HCT116 (cell line): Measurements from ENCODE around the gene CAGE1. TPM values are rescaled to one million over a fixed set of nuclear protein-coding genes. Genes with fewer than 3 reads are reported as not detected.
A peak's percentile ranks its signal among the peaks of the same experiment; 100 is the strongest.

Experiments
- ATAC-seq: fragments of 200-7000 bp; cut with Tn5 transposase; 2 replicates; pipeline ENCODE4 v1.9.1; 2020; ENCODE audit warnings: mild to moderate bottlenecking, moderate library complexity
- BruUV-seq: library from RNA; stranded (reverse); fragments of 400-500 nt; replicated peaks from 2 replicates; lab custom pipeline; 2021; lab: Mats Ljungman, UMichigan
- CTCF ChIA-PET: fragments of 300-600 bp; sonication (Branson Sonifier 250); formaldehyde crosslinking; loops from one replicate; lab custom pipeline; 2021; ENCODE audit warnings: antibody characterized with exemption; lab: Charles Lee
- POLR2A ChIA-PET: fragments of 300-600, 350-600 bp; sonication (Branson Sonifier 250); formaldehyde crosslinking; loops from one replicate; lab custom pipeline; 2021; ENCODE audit warnings: antibody characterized with exemption; lab: Charles Lee
- RAD21 ChIA-PET, 2 experiments: fragments of 300-600 bp; sonication (Branson Sonifier 250); formaldehyde crosslinking; loops; one replicate each; lab custom pipeline; 2023; ENCODE audit warnings: low total read pairs in 2 of 2; ENCODE audit not compliant: uncharacterized antibody in 2 of 2, unreplicated experiment in 2 of 2, low non-redundant PET in 1 of 2; lab: Charles Lee
- DNase-seq: peaks from one replicate; pipeline ENCODE4 v3.0.0-alpha.2; 2010; ENCODE audit warnings: low read depth, low spot score
- H2AFZ ChIP-seq: fragments of 200-600 bp; shearing (Covaris generic), sonication (generic); 2 replicates; pipeline ENCODE4 v1.6.1; 2017; ENCODE audit warnings: low read depth, mixed run types, mixed read lengths, antibody characterized with exemption, low read length; ENCODE audit not compliant: poor library complexity, severe bottlenecking
- H3K27ac ChIP-seq: 2 replicates; pipeline ENCODE4 v1.5.1; 2012; ENCODE audit warnings: low read depth, low read length
- H3K27me3 ChIP-seq: fragments of 200-600 bp; sonication (generic); 2 replicates; pipeline ENCODE4 v1.6.1; 2016; ENCODE audit warnings: mixed run types, low read length, mixed read lengths; ENCODE audit not compliant: insufficient read depth
- H3K36me3 ChIP-seq, 2 experiments: fragments of 200-500 bp in 1 of 2; fragments of 200-600 bp in 1 of 2; sonication (Bioruptor generic) in 1 of 2; sonication (generic) in 1 of 2; 2 replicates each; pipeline versions ENCODE4 v1.5.1 to v1.6.1; 2014 to 2016; ENCODE audit warnings: low read length in 2 of 2, inconsistent platforms in 1 of 2, mixed read lengths in 1 of 2, mixed run types in 1 of 2; ENCODE audit not compliant: insufficient read depth in 2 of 2, control insufficient read depth in 1 of 2
- H3K4me1 ChIP-seq, 2 experiments: fragments of 200-600 bp in 1 of 2; sonication (generic) in 1 of 2; 2 replicates each; pipeline versions ENCODE4 v1.5.1 to v1.6.1; 2012 to 2017; ENCODE audit warnings: low read length in 2 of 2, inconsistent platforms in 1 of 2, mild to moderate bottlenecking in 1 of 2, mixed read lengths in 1 of 2, mixed run types in 1 of 2, moderate library complexity in 1 of 2; ENCODE audit not compliant: insufficient read depth in 2 of 2, control insufficient read depth in 1 of 2
- H3K4me2 ChIP-seq: fragments of 200-600 bp; sonication (generic); 2 replicates; pipeline ENCODE4 v1.6.1; 2017; ENCODE audit warnings: mixed run types, low read length, mixed read lengths
- H3K4me3 ChIP-seq, 2 experiments: fragments of 200-600 bp in 1 of 2; sonication (generic) in 1 of 2; replicated peaks in 1 of 2; 2 replicates each; pipeline ENCODE4 v1.5.1; 2011 to 2016; ENCODE audit warnings: low read length in 2 of 2, control low read depth in 1 of 2, low read depth in 1 of 2, mild to moderate bottlenecking in 1 of 2, mixed read lengths in 1 of 2, mixed run types in 1 of 2
- H3K79me2 ChIP-seq: fragments of 200-600 bp; sonication (generic); 2 replicates; pipeline ENCODE4 v1.6.1; 2017; ENCODE audit warnings: mild to moderate bottlenecking, mixed run types, low read length, moderate library complexity, mixed read lengths; ENCODE audit not compliant: insufficient read depth
- H3K9ac ChIP-seq: fragments of 200-600 bp; sonication (generic); 2 replicates; pipeline ENCODE4 v1.6.1; 2016; ENCODE audit warnings: low read length, mixed read lengths
- H3K9me2 ChIP-seq: fragments of 200-600 bp; sonication (generic), shearing (Covaris generic); 2 replicates; pipeline ENCODE4 v1.6.1; 2017; ENCODE audit warnings: mixed run types, mild to moderate bottlenecking, moderate library complexity; ENCODE audit not compliant: insufficient read depth
- H3K9me3 ChIP-seq, 2 experiments: fragments of 200-500 bp in 1 of 2; fragments of 200-600 bp in 1 of 2; sonication (Bioruptor generic) in 1 of 2; sonication (generic) in 1 of 2; 2 replicates each; pipeline ENCODE4 v1.6.1; 2014 to 2017; ENCODE audit warnings: low read length in 2 of 2, mixed read lengths in 2 of 2, inconsistent platforms in 1 of 2, low read depth in 1 of 2, mild to moderate bottlenecking in 1 of 2, mixed run types in 1 of 2, moderate library complexity in 1 of 2; ENCODE audit not compliant: control insufficient read depth in 1 of 2, insufficient read depth in 1 of 2
- H4K20me1 ChIP-seq: fragments of 200-600 bp; sonication (generic), shearing (Covaris generic); 2 replicates; pipeline ENCODE4 v1.6.1; 2017; ENCODE audit warnings: mixed run types, mild to moderate bottlenecking, moderate library complexity; ENCODE audit not compliant: insufficient read depth
- CBX3 ChIP-seq: IDR thresholded peaks from 2 replicates; pipeline ENCODE4 v1.6.1; 2012; ENCODE audit warnings: low read depth
- CEBPB ChIP-seq: IDR thresholded peaks from 2 replicates; pipeline ENCODE4 v1.6.1; 2012; ENCODE audit warnings: low read depth
- CTCF ChIP-seq, 3 experiments: fragments of 200-600 bp in 1 of 3; sonication (generic) in 1 of 3; IDR thresholded peaks in 2 of 3; conservative IDR thresholded peaks in 1 of 3; 2 replicates each; pipeline ENCODE4 v1.5.1; 2012 to 2017; ENCODE audit warnings: low read depth in 2 of 3, low read length in 2 of 3, antibody characterized with exemption in 1 of 3, borderline replicate concordance in 1 of 3, control low read depth in 1 of 3, mild to moderate bottlenecking in 1 of 3, mixed read lengths in 1 of 3, mixed run types in 1 of 3, moderate library complexity in 1 of 3; ENCODE audit not compliant: insufficient read depth in 1 of 3
- ELF1 ChIP-seq: IDR thresholded peaks from 2 replicates; pipeline ENCODE4 v1.6.1; 2012; ENCODE audit warnings: low read depth, borderline replicate concordance
- EZH2 ChIP-seq: fragments of 200-600 bp; sonication (generic); IDR thresholded peaks from 2 replicates; pipeline ENCODE4 v1.6.1; 2017; ENCODE audit warnings: antibody characterized with exemption, mixed run types
- EZH2phosphoT487 ChIP-seq: fragments of 200-600 bp; IDR thresholded peaks from 2 replicates; pipeline ENCODE4 v1.6.1; 2018; ENCODE audit warnings: antibody characterized with exemption, borderline replicate concordance
- JUND ChIP-seq: IDR thresholded peaks from 2 replicates; pipeline ENCODE4 v1.6.1; 2012
- POLR2AphosphoS5 ChIP-seq: IDR thresholded peaks from 2 replicates; pipeline ENCODE4 v1.6.1; 2011; ENCODE audit warnings: mild to moderate bottlenecking, low read depth, low read length, moderate library complexity
- RAD21 ChIP-seq: IDR thresholded peaks from 2 replicates; pipeline ENCODE4 v1.6.1; 2012; ENCODE audit warnings: low read depth, mild to moderate bottlenecking
- SIN3A ChIP-seq: IDR thresholded peaks from 2 replicates; pipeline ENCODE4 v1.6.1; 2012; ENCODE audit warnings: low read depth
- SP1 ChIP-seq: IDR thresholded peaks from 2 replicates; pipeline ENCODE4 v1.6.1; 2012; ENCODE audit warnings: low read depth
- SRF ChIP-seq: IDR thresholded peaks from 2 replicates; pipeline ENCODE4 v1.6.1; 2012; ENCODE audit warnings: low read depth
- TCF7L2 ChIP-seq: IDR thresholded peaks from 2 replicates; pipeline ENCODE4 v1.7.0; 2011; ENCODE audit warnings: borderline replicate concordance, inconsistent platforms; ENCODE audit not compliant: insufficient read depth, insufficient read length; ENCODE audit errors: extremely low read depth
- YY1 ChIP-seq: IDR thresholded peaks from 2 replicates; pipeline ENCODE4 v1.6.1; 2011; ENCODE audit warnings: low read length, low read depth, moderate library complexity, mild to moderate bottlenecking; ENCODE audit not compliant: insufficient replicate concordance; ENCODE audit errors: extremely low read depth
- ZFX ChIP-seq: fragments of 450-650 bp; IDR thresholded peaks from 2 replicates; pipeline ENCODE4 v1.6.1; 2017
- ZNF274 ChIP-seq: fragments of 200-500 bp; sonication (Bioruptor generic); IDR thresholded peaks from 2 replicates; pipeline ENCODE4 v1.6.1; 2014; ENCODE audit warnings: mild to moderate bottlenecking, low read depth, low read length, inconsistent platforms
- intact Hi-C: fragments of 100-400 bp; cut with micrococcal nuclease; formaldehyde crosslinking; loops from 2 replicates; pipeline ENCODE4 v1.10.0; 2022
- total RNA-seq: library from RNA; stranded (reverse); gene quantifications from one replicate; pipeline ENCODE4 v1.2.1, GENCODE V29; 2021; ENCODE audit not compliant: unreplicated experiment

The CAGE1 gene
- total RNA-seq, 1 experiment from 2014 or later = 0.20 TPM

- ChIA-PET CTCF (interaction anchor here (0.6 to 1.1 kb wide), 6 partner anchors 9 to 189 kb away, joined by 3 to 11 read pairs (median 4); no protein-coding TSS in a partner anchor), POLR2A (no interaction called here), RAD21 (interaction anchor here (1.0 to 1.2 kb wide), 3 partner anchors 80 to 142 kb away, joined by 3 to 4 read pairs (median 3); no protein-coding TSS in a partner anchor)
- no peak overlapping the region for H3K27ac ChIP-seq
- TF ChIP-seq CTCF (IDR thresholded peaks at IDR 0.05 in 2 of 3, conservative IDR thresholded peaks at IDR 0.05 in 1 of 3; ENCODE audit: borderline replicate concordance in 1 of 3, insufficient read depth in 1 of 3, low read depth in 2 of 3, low read length in 2 of 3) (peak; percentile 55 to 61 (median 61); a peak in 5 of 6 replicates), RAD21 (peak; percentile 89), SRF (no peak), EZH2 (no peak), SP1 (no peak)
- no peaks in the 10 kb centered on the region for H3K9me2 ChIP-seq
- no peak overlapping the region for H3K9ac ChIP-seq
- intact Hi-C loops = loop anchor here (2.0 to 5.0 kb wide), 2 partner anchors 117 to 190 kb away; partner anchors contain the start of gene DSP
- no peaks in the 10 kb centered on the region for H3K27me3 ChIP-seq
- no peaks in the 10 kb centered on the region for H3K9me3 ChIP-seq
- no peaks in the 10 kb centered on the region for H3K79me2 ChIP-seq
- H3K4me3 ChIP-seq = no peak overlapping the region
- BruUV-seq = no TSS peak
- ATAC-seq (peak; percentile 73), DNase-seq (peak; percentile 24)
- H3K4me2 ChIP-seq = no peak overlapping the region
- no peaks in the 10 kb centered on the region for H3K36me3 ChIP-seq
- H4K20me1 ChIP-seq = no peaks in the 10 kb centered on the region
- no peak overlapping the region for H2AFZ ChIP-seq
- H3K4me1 ChIP-seq = peaks cover 0 to 12% of the 10 kb centered on the region in 2 experiments; a peak in 1 of 4 replicates
Observed at GRCh38 chr6:7424967-7425807, 35.6 kb upstream of the CAGE1 start.

GRCh38 chr6:7424058-7424457 is 34.5 kb upstream of the CAGE1 start:
- ChIA-PET RAD21 (no interaction called here), CTCF (no interaction called here), POLR2A (no interaction called here)
- Histone ChIP-seq H3K27ac (no peak overlapping the region), H3K9me3 (no peaks in the 10 kb centered on the region), H3K4me1 (peaks cover 0 to 12% of the 10 kb centered on the region in 2 experiments; a peak in 1 of 4 replicates), H3K9ac (no peak overlapping the region), H3K4me2 (no peak overlapping the region), H3K9me2 (no peaks in the 10 kb centered on the region), H3K79me2 (no peaks in the 10 kb centered on the region), H3K36me3 (no peaks in the 10 kb centered on the region), H3K27me3 (no peaks in the 10 kb centered on the region), H3K4me3 (no peak overlapping the region), H4K20me1 (no peaks in the 10 kb centered on the region), H2AFZ (no peak overlapping the region)
- DNase-seq = no peak
- TF ChIP-seq ZNF274 (no peak), YY1 (no peak), EZH2phosphoT487 (no peak), CEBPB (no peak), ZFX (no peak), CBX3 (no peak), RAD21 (no peak), ELF1 (no peak), EZH2 (no peak), JUND (no peak), SRF (no peak), SP1 (no peak), POLR2AphosphoS5 (no peak), SIN3A (no peak), TCF7L2 (no peak)
- intact Hi-C loops = loop anchor here (2.0 kb wide), 1 partner anchor 191 kb away; no protein-coding TSS in a partner anchor
- ATAC-seq = no peak
- BruUV-seq = no TSS peak
